Adrenal gland (tissue), 5 donors: ENCODE data around the gene MSRB1.

ENCODE experiments used
- POLR2A ChIP-seq, 2 donors: fragments of 450-650 bp; IDR thresholded peaks; one replicate each; pipeline ENCODE4 v1.6.1; 2017; ENCODE audit warnings: antibody characterized with exemption in 2 of 2, mild to moderate bottlenecking in 2 of 2, moderate library complexity in 1 of 2
- TF ChIP-seq, protein P1 (sequence below), 6 experiments: fragments of 450-650 bp in 4 of 6; fragments of 200-600 bp in 2 of 6; sonication (generic) in 1 of 6; IDR thresholded peaks; 1 replicate in 5 of 6; 2 replicates in 1 of 6; pipeline versions ENCODE4 v1.5.1 to v1.8.0; 2016 to 2021; ENCODE audit warnings: antibody characterized with exemption in 6 of 6, mild to moderate bottlenecking in 2 of 6, moderate library complexity in 1 of 6
- donor health status: DM: no; HTN: no; CAD: no.

DNA sequence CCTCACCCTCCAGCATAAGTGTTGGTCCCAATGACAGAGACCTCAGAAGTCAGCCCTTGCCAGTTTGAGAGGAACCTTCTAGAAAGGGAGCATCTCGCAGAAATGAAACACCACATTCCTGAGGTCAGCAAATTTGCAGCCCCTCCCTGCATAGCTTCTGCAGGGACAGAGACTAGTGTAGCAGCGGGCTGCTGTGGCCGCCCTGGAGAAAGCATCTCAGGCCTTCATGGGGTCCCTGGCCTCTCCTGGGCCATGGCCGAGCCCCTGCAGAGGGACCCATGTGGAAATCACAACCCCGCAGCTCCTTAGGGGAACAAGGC is 36.2 kb downstream of the MSRB1 start:
- TF ChIP-seq, protein P1, sequence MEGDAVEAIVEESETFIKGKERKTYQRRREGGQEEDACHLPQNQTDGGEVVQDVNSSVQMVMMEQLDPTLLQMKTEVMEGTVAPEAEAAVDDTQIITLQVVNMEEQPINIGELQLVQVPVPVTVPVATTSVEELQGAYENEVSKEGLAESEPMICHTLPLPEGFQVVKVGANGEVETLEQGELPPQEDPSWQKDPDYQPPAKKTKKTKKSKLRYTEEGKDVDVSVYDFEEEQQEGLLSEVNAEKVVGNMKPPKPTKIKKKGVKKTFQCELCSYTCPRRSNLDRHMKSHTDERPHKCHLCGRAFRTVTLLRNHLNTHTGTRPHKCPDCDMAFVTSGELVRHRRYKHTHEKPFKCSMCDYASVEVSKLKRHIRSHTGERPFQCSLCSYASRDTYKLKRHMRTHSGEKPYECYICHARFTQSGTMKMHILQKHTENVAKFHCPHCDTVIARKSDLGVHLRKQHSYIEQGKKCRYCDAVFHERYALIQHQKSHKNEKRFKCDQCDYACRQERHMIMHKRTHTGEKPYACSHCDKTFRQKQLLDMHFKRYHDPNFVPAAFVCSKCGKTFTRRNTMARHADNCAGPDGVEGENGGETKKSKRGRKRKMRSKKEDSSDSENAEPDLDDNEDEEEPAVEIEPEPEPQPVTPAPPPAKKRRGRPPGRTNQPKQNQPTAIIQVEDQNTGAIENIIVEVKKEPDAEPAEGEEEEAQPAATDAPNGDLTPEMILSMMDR (IDR thresholded peaks at IDR 0.05) = no peak
- TF ChIP-seq POLR2A (IDR thresholded peaks at IDR 0.05) = no peak
